Fibroblast of mammary gland (primary cell): ENCODE data around the gene CEP128.

Experiments used
- DNase-seq: peaks from one replicate; pipeline ENCODE4 v3.0.0-alpha.2; 2010; ENCODE audit warnings: low read depth
- H3K4me3 ChIP-seq: 2 replicates; pipeline ENCODE4 v1.5.1; 2011; ENCODE audit warnings: low read depth, mild to moderate bottlenecking, low read length, moderate library complexity; ENCODE audit not compliant: control insufficient read depth
- CTCF ChIP-seq: conservative IDR thresholded peaks from 2 replicates; pipeline ENCODE4 v1.5.1; 2011; ENCODE audit warnings: low read depth, low read length, inconsistent platforms; ENCODE audit not compliant: control insufficient read depth, insufficient read depth

Gene CEP128

DNA sequence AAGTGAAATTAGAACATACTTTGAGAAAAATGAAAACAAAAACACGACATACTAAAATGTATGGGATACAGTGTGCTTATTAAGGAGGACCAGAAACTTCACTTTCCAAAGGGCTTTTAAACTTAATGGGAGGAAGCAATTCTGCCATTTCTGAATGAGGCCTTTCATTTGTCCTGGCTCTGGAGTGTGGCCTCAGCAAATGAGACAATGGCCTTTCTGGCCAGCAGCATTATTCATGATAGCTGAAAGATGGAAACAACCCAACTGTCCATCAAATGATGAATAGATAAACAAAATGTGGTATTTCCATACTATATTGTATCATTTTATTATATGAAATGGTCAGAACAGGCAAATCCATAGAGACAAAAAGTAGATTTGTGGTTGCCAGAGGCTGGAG is 338.6 kb downstream of the CEP128 start:
- no peak for TF ChIP-seq CTCF
- DNase-seq, result no peak
- H3K4me3 ChIP-seq, result no peak overlapping the region

GRCh38 chr14:80587096-80587724 is 354.3 kb downstream of the CEP128 start:
- H3K4me3 ChIP-seq, result no peak overlapping the region
- TF ChIP-seq CTCF, result peak; percentile 71
- DNase-seq, result peak; percentile 62

GRCh38 chr14:80586131-80586530 is 355.4 kb downstream of the CEP128 start:
- no peak for DNase-seq
- TF ChIP-seq CTCF, result no peak
- no peak overlapping the region for H3K4me3 ChIP-seq

DNA sequence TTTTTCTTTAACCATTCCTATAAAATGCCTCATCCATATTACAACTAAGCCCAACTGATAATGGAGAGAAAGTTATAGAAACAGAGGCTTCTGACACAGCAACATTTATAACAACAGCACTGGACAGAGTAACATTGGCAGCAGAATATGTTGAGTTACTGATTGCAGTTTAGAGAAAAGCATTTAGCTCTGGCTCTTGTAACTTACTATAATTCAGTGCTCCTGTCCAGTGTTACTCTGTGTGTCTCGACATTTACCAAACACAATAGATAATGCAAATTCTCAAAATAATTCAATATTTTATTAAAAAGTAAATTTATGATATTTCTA is 356.1 kb downstream of the CEP128 start:
- no peak for TF ChIP-seq CTCF
- no peak for DNase-seq
- H3K4me3 ChIP-seq, result no peak overlapping the region

- TF ChIP-seq CTCF, result no peak
- DNase-seq, result peak; percentile 49
- H3K4me3 ChIP-seq, result no peak overlapping the region
These were observed 356.6 kb downstream of the CEP128 start for GRCh38 chr14:80584744-80585505.

- DNase-seq, result no peak
- H3K4me3 ChIP-seq, result no peak overlapping the region
- TF ChIP-seq CTCF, result no peak
These were observed 363.9 kb downstream of the CEP128 start for GRCh38 chr14:80577599-80577998.

DNA sequence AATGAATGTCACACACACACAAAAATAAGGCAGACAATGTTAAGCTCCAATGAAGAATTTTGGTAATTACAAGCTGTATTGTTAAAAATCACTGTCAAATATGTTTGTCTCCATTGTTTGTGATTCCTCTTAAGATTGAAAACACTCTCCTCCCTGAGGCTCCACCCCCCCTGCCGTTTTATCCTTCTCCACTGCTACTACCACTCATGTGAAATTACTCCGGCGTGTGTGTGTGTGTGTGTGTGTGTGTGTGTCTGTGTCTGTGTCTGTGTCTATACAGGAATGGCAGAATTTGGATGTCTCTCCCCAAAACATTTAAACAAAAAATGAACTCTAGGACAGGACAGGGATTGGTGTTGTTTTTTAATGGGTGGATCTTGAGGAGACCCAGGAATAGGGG is 365.1 kb downstream of the CEP128 start:
- H3K4me3 ChIP-seq, result no peak overlapping the region
- no peak for TF ChIP-seq CTCF
- DNase-seq, result no peak
